Measurements from ENCODE around the gene SSX2.
"Not testable (repeated sequence)": the region's sequence is repeated elsewhere in the genome, so short reads cannot be mapped to it uniquely, and the experiment has no call there.

The SSX2 gene

GRCh38 chrX:52707078-52707477 lies at the start of gene SSX2:
TSS of gene SSX2 (minus strand) at chrX:52707178. CDS start at chrX:52705749, 1,429 bp downstream.
- not testable (repeated sequence) for H3K9me3 ChIP-seq (ENCODE audit: low read length); H3K27me3 ChIP-seq (ENCODE audit: insufficient read depth, low read length); H2AFZ ChIP-seq (ENCODE audit: low read depth, low read length); H3K4me1 ChIP-seq (ENCODE audit: insufficient read depth, low read length); H3K4me3 ChIP-seq (ENCODE audit: low read length); H3K36me3 ChIP-seq (ENCODE audit: insufficient read depth, low read length)

GRCh38 chrX:52750952-52751351 lies 44.0 kb upstream of the SSX2 start, which contains the start of gene SSX2B:
TSS of gene SSX2B (plus strand) at chrX:52751252. CDS start at chrX:52752681, 1,429 bp downstream.
- H2AFZ ChIP-seq (ENCODE audit: low read depth, low read length); H3K27me3 ChIP-seq (ENCODE audit: insufficient read depth, low read length); H3K4me3 ChIP-seq (ENCODE audit: low read length); H3K36me3 ChIP-seq (ENCODE audit: insufficient read depth, low read length); H3K4me1 ChIP-seq (ENCODE audit: insufficient read depth, low read length); H3K9me3 ChIP-seq (ENCODE audit: low read length): not testable (repeated sequence)

- H3K4me1 ChIP-seq (ENCODE audit: insufficient read depth, low read length); H3K4me3 ChIP-seq (ENCODE audit: low read length); H3K27me3 ChIP-seq (ENCODE audit: insufficient read depth, low read length); H3K9me3 ChIP-seq (ENCODE audit: low read length); H2AFZ ChIP-seq (ENCODE audit: low read depth, low read length); H3K36me3 ChIP-seq (ENCODE audit: insufficient read depth, low read length): not testable (repeated sequence)
These were observed 14.9 kb downstream of the SSX2 start for GRCh38 chrX:52692034-52692433.

- not testable (repeated sequence) for H3K36me3 ChIP-seq (ENCODE audit: insufficient read depth, low read length); H2AFZ ChIP-seq (ENCODE audit: low read depth, low read length); H3K27me3 ChIP-seq (ENCODE audit: insufficient read depth, low read length); H3K4me3 ChIP-seq (ENCODE audit: low read length); H3K9me3 ChIP-seq (ENCODE audit: low read length); H3K4me1 ChIP-seq (ENCODE audit: insufficient read depth, low read length)
These were observed 44.8 kb downstream of the SSX2 start for GRCh38 chrX:52662218-52662617.

GRCh38 chrX:52655475-52655874 lies 51.5 kb downstream of the SSX2 start:
- not testable (repeated sequence) for H3K4me3 ChIP-seq (ENCODE audit: low read length); H3K9me3 ChIP-seq (ENCODE audit: low read length); H3K36me3 ChIP-seq (ENCODE audit: insufficient read depth, low read length); H2AFZ ChIP-seq (ENCODE audit: low read depth, low read length); H3K27me3 ChIP-seq (ENCODE audit: insufficient read depth, low read length); H3K4me1 ChIP-seq (ENCODE audit: insufficient read depth, low read length)

GRCh38 chrX:52654800-52655199 lies 52.2 kb downstream of the SSX2 start, which contains the start of gene SSX7:
TSS of gene SSX7 (minus strand) at chrX:52654900. CDS start at chrX:52653472, 1,428 bp downstream.
- not testable (repeated sequence) for H3K9me3 ChIP-seq (ENCODE audit: low read length); H3K4me1 ChIP-seq (ENCODE audit: insufficient read depth, low read length); H3K4me3 ChIP-seq (ENCODE audit: low read length); H3K36me3 ChIP-seq (ENCODE audit: insufficient read depth, low read length); H2AFZ ChIP-seq (ENCODE audit: low read depth, low read length); H3K27me3 ChIP-seq (ENCODE audit: insufficient read depth, low read length)

GRCh38 chrX:52650676-52651075 lies 56.3 kb downstream of the SSX2 start:
- H3K27me3 ChIP-seq (ENCODE audit: insufficient read depth, low read length); H3K9me3 ChIP-seq (ENCODE audit: low read length); H3K36me3 ChIP-seq (ENCODE audit: insufficient read depth, low read length); H3K4me1 ChIP-seq (ENCODE audit: insufficient read depth, low read length); H3K4me3 ChIP-seq (ENCODE audit: low read length); H2AFZ ChIP-seq (ENCODE audit: low read depth, low read length): not testable (repeated sequence)

- not testable (repeated sequence) for H2AFZ ChIP-seq (ENCODE audit: low read depth, low read length); H3K4me3 ChIP-seq (ENCODE audit: low read length); H3K4me1 ChIP-seq (ENCODE audit: insufficient read depth, low read length); H3K36me3 ChIP-seq (ENCODE audit: insufficient read depth, low read length); H3K9me3 ChIP-seq (ENCODE audit: low read length); H3K27me3 ChIP-seq (ENCODE audit: insufficient read depth, low read length)
These were observed 58.0 kb downstream of the SSX2 start for GRCh38 chrX:52648956-52649355.

Data from neuron (in vitro differentiated cells).